NOMO-1 treated with dmso at 0.1 percent for 144 hours (cell line): ENCODE results near the gene RAPGEF3.

ENCODE experiments used
- DNase-seq: peaks from one replicate; lab custom pipeline; 2025; ENCODE audit not compliant: unreplicated experiment; lab: John Stamatoyannopoulos, UW

Gene RAPGEF3

GRCh38 chr12:47725091-47725772, 33.4 kb downstream of the RAPGEF3 start, which contains the start of gene ENDOU:
TSS of gene ENDOU (minus strand) at chr12:47725490. CDS start at chr12:47725413, 77 bp downstream.
- DNase-seq: no peak

DNA sequence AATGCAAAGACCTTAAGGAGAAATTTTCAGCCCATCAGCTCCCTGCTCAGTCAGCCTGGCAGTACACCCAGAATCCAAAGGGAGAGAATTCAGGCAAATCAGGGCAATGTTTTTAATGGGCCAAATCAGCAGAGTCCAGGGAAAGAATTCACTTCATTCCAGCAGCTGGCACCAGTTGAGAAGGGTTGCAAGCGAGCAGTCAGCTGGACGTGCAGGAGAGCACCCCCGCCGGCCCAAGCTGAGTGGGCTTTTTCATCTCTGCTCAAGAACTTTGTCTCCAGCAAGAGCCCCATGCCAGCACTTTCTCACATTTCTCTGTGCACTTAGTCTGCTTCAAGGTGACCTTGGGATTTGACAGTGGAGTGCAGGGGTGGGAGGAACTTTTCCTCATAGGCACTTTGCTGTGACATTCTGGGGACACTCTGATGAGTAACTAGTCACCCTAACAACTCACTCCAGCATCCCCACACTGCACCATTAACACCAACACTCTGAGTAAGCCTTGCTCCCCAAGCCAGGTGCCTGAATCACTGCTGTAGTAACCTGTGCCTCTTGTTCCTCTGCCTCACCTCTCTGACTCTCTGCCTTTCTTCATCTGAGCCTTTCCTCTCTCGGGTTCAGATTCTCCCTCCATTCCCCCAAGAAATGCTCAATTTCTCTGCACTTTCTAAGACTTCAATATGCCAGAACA, 35.6 kb downstream of the RAPGEF3 start:
- no peak for DNase-seq

DNA sequence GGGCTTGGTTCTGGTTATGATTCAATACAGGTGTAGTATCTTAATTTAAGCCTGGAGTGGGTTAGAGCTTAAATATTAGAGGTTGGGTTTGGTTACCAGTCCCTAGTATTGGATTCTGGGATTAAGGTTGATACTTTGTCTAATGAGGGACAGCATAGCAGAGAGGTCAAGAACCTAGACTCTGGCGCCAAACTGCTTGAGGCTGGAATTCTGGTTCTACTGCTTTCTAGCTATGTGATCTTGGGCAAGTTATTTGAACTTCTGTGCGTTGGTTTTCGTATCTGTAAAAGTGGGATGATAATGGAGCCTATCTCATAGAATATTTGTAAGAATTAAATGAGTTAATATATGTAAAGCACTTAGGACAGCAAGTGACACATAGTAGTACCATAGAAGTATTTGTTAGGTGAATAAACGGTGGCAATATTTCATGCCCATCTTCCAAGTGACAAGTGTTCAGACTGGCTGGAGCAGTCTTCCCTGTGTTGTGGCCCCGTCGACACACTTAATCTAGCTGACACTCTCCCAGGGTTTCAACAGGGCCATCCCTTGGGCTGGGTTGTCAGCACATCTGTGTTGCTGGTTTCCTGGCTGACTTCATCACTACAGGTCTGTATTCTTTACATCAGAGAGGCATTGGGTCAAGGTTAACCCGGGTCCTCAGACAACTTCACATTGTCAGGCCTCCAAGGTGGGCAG, 36.4 kb downstream of the RAPGEF3 start:
- DNase-seq: no peak

- no peak for DNase-seq
These were observed 37.2 kb downstream of the RAPGEF3 start for GRCh38 chr12:47721431-47721973.

DNA sequence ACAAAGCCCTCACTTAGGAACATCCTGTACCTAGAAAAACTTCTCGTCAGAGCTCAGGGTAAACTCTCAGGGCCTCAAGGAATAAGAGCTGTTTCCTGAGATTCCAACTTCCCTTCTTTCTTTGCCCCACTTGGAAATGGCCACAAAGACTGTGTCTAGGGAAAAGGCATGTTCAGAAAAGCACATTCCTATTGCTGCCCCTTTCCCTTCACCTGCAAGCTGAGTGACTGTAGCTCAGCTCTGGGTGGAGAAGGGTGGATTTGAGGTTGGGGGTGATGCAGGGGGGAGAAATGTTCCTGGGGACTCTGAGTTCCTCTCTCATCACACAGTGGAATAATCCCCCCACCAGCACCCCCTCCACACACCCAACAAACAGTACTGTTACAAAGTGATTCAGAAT, 40.1 kb downstream of the RAPGEF3 start:
- DNase-seq: no peak

DNA sequence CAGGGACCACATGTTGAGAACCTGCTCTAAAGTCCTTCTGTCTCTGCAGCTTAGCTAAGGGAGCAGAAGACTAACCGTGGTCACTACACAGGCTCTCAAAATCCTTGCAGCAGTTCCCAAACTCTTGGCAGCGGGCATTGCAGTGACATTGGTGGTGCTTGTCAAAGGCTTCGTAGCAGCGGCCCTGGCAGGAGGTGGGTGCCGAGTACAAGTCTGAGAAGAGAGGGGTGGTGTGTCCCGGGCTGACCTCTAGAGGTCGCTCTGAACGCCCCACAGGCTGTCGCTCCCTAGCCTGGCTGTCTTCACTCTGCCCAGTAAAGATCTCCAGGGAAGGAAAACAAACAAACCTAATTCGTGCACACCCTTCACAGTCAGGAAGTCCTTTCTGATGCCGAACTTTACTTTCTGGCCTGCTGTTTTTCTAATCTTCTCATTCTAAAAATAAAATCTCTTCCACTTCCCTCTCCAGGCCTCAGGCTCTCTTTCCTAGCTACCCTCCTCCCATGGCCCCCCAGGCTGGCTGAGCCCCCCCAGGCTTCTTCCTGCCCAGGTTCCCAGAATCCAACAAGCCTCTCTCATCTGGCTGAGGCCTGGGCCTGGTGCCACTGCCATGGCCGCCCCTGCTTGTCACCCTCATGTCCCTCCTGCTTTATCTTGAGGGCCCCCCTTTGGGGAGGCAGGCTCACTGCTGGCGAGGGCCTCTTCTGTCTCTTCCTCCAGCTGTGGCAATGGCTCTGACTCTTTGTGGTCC, 41.1 kb downstream of the RAPGEF3 start:
- DNase-seq: peak; percentile 34

- no peak for DNase-seq
These were observed 41.6 kb downstream of the RAPGEF3 start for GRCh38 chr12:47717046-47717442.

DNA sequence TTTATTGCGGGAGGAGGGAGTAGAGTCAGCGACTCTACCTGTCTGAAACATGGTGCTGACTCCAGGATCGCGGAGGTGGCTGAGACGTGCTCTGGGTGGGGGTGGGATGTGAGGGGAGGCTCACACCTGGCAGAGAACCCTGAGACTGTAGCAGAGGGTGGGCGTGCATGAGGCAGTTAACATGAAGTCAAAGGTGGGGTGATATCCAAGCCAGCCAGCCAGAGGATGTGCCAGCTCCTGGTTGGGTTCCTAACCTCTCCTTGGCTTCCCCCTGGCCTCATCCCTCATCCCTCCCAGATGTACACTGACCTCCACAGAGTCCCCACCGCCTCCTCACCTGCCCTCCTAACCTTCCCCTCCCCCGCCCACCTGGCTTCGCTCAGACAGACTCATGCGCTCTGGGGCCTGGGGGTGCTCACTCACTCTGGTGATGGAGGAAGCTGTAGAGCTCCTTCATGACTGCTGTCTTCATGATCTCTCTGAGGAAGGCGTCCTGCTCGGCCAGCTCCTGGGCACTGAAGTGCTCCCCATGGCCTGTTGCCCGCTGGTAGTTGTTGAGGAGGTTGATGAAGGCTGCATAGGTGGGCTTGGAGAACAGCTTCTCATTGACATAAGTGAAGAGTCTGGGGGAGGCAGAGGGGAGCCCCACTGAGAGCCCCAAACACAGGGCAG, 42.7 kb downstream of the RAPGEF3 start:
- DNase-seq: no peak

DNA sequence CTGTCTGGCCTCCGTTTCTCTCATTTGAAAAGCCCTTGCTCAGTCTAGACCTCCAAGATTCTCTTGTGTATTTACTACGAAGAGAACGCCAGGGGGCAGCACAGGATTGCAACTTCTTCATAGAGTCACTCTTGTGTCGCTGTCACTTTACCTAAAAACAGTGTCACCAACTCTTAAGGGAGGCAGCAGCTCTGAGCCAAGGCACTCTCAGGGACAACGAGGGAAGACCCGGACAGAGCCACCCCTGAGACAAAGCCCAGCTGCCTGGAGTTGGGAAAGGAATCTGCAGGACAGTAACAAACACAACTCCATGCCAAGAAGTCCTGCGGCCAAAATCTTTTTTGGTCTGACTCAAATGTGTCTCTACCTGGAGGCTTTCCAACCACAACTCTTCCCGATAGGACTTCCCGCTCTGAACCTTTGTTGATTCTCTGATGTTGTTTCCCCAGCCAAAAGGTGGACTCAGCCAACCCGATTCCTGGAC, 43.2 kb downstream of the RAPGEF3 start:
- peak; percentile 46 for DNase-seq

DNA sequence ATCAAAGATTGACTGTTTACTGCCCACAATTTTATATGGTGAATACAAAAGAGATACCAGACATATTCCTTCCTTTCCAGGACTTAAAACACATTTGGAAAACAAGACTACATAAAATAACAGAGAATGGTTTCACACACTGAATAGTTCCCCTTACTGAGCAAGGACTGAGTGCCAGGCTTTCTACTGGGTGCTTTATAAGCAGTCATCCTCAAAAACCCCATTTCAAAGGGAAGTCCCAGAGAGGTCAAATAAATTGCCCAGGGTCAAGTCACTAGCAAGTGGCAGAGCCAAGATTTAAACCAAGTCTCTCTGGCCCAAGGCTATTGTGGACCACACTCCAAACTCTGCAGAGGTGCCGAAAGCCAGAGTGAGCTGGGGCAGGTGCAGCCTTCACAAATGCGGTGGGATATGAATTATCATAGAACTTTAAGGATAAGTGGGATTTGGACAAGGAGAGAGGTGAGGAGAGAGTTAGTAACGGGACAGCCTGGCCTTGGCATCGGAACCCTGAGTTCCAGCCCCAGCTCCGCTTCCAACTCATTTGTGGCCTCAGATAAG, 43.8 kb downstream of the RAPGEF3 start:
- DNase-seq: no peak

DNA sequence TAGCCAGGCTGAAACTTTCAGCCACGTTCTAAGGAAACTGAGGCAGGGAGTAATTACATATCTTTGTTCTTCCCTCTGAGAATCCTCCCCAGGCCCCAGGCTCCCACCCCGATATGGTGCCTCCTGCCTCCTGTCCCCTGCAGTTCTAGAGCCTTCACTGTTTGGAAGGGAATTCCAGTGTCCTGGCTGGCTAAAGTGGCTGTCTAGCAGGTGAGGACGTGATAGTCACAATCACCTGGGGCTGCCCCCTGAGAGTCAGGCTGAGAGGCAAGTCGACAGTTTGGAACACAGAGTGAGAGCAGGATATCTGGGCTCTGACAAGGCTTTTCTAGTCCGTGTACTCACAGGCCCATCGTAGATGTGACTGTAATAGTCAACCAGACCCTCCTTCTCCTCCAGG, 46.5 kb downstream of the RAPGEF3 start:
- no peak for DNase-seq

DNA sequence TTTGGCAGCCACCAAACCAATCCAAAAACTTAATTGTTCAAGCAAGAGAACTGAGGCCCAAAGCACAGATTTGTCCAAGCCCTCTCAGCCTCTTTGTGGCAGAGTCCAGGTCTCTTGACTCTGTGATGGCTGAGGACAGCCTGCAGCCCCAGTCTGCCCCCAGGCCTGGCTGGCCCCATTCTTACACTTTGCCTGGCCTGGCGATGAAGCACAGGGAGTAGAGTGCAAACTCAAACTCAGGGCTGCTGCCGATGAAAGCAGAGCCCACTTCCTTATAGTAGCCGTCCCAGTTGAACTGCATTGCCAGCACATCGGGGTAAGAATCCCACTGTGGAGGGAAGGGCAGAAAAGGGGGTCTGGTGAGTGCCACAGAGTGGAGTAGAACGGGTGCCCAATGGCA, 47.2 kb downstream of the RAPGEF3 start:
- DNase-seq: no peak

GRCh38 chr12:47710278-47710677, 48.4 kb downstream of the RAPGEF3 start:
- no peak for DNase-seq

GRCh38 chr12:47709671-47710070, 49.0 kb downstream of the RAPGEF3 start:
- DNase-seq: peak; percentile 55

- DNase-seq: no peak
These were observed 49.4 kb downstream of the RAPGEF3 start for GRCh38 chr12:47709237-47709636.

DNA sequence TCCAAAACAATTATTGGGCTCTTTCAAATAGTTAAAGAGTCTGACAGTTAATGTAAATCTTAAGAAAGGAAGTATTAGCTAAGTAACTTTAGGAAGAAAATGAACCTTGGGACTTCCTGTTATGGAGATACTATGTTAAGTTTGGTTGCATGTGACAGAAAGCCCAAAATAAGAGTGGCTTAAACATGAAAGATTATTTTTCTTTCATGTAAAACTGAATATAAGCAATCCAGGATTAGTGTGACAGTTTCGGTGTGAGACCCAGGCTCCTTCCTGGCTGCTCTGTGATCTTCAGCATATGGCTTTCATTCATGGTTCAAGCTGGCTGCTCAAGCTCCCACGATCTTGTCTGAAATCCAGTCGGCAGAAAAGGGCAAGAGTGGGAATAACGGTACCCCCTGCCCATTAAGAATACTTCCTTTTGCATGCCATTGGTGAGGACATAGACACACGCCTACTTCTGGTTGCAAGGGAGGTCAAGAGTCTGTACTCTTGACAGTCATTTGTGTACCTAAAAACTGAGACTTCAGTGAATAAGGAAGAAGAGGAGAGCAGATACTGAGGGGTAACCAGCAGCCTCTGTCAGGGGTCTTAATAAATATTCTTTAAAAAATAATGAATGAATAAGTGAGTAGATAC, 50.7 kb downstream of the RAPGEF3 start:
- no peak for DNase-seq

DNA sequence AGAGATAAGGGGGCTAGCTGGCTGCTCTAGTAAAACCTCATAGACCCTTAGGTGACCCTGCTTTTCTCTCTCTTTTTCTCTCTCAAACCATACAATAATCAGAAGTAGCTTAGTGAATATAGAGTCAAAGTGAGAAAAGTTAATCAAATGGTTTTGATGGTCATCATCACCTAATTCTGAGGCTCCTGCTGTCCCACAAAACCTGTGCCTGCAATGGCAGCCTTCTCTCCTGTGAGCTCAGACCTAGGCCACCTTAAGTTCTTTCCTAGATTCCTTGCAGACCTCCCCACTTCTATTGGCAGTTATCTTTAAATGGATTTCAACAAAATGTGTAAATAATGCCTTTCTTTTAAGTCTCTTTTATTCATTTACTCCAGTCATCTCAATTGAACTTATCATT, 51.3 kb downstream of the RAPGEF3 start:
- DNase-seq: no peak

- DNase-seq: peak; percentile 93
These were observed 52.9 kb downstream of the RAPGEF3 start, which contains the start of gene RPAP3 for GRCh38 chr12:47705566-47706425. TSS of gene RPAP3 (minus strand) at chr12:47706030. CDS start at chr12:47702840, 3,190 bp downstream.

DNA sequence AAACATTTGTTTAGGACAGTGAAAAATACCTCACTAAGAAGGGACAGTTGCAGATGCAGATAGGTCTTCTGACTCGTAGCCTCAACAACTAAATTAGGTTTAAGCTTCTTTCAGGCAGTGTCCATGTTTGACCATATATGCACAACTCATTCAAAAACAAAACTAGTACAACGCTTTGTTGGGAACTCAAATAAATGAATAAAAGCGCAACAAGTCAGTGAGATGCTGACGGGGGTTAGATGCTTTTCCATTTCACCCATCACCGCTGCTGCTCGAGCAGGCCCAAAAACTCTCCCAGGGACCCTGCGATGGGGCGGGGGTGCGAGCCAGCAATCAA, 53.5 kb downstream of the RAPGEF3 start:
- DNase-seq: no peak
